SK-N-MC (cell line): ENCODE data around the gene CARMIL1.

Source experiments
- EZH2 ChIP-seq: fragments of 200-600 bp; sonication (generic); IDR thresholded peaks from one replicate; pipeline ENCODE4 v1.6.1; 2017; ENCODE audit warnings: antibody characterized with exemption
- FOXP2 ChIP-seq: optimal IDR thresholded peaks from 2 replicates; pipeline ENCODE3; 2011; ENCODE audit warnings: mild to moderate bottlenecking, moderate library complexity; ENCODE audit not compliant: insufficient read depth; ENCODE audit errors: extremely low read length, control extremely low read depth
- POLR2AphosphoS5 ChIP-seq: IDR thresholded peaks from 2 replicates; pipeline ENCODE4 v1.6.1; 2012; ENCODE audit warnings: mild to moderate bottlenecking, low read depth, low read length, borderline replicate concordance

DNA sequence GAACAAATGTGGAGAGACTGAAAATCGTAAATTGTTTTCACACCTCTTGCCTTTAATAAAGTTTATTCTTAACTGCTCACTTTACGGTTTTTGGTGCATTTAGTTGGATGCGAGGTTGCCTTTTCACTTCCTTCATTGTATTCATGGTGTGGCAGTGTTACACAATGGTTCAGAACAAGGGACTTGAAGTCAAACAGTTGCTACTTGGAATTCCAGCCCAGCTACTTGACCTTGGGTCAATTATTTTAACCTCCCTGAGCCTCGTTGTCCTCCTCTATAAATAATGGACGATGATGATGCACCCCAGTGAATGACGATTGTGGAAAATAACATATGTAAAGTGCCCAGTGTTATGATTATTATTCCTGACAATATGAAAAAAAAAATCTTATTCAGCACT is 72.3 kb downstream of the CARMIL1 start:
- TF ChIP-seq EZH2: no peak
- no peak for TF ChIP-seq POLR2AphosphoS5
- no peak for TF ChIP-seq FOXP2
